HG03558 (cell line): ENCODE data around the gene SLF2.

Source experiments
- ATAC-seq: cut with Tn5 transposase; IDR thresholded peaks from one replicate; pipeline ENCODE4 v1.9.1; 2021; ENCODE audit warnings: moderate number of reproducible peaks; ENCODE audit not compliant: unreplicated experiment; ENCODE audit errors: extremely low read depth

SLF2 gene

DNA sequence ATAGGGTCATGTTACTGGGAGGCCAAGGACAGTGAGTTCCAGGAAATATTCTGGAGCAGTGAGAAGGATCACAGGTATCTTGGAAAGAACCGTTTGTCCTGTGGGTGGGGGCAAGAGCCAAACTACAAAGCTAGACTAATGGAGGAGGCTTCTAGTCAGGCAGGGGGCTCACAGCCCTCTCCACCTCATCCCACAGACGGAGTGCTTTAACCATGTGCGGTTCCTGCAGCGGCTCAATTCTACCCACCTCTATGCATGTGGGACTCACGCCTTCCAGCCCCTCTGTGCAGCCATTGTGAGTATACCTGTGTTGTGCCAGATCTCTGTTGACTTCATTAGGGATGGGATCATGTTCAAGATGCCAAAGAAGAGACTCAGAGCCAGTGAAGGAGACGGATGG, 64.7 kb downstream of the SLF2 start:
- ATAC-seq: no peak

DNA sequence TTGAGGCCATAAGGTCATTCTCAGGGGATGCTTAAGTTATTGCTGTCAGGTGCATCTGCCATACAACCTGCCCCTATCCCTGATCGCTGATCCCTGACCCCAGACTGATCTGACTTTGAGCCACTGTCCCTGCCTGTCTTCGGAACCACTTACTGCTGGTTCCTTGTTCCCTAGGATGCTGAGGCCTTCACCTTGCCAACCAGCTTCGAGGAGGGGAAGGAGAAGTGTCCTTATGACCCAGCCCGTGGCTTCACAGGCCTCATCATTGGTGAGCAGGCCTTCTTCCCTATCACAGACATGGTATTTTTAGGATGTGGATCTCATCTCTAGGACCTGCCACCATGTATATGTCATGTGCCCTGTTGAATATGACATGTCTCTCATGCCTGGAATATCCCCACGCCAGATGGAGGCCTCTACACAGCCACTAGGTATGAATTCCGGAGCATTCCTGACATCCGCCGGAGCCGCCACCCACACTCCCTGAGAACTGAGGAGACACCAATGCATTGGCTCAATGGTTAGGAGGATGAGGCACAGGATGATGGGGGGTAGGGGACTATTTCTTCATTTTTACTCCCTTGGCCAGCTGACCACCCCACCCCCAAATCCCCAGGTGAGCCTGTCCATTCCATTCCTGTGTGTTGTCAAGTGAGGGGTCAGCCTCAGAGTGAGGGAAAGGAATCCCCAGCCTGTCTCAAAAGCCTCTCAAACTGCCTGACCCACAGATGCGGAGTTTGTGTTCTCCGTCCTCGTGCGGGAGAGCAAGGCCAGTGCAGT, 65.5 kb downstream of the SLF2 start:
- no peak for ATAC-seq

DNA sequence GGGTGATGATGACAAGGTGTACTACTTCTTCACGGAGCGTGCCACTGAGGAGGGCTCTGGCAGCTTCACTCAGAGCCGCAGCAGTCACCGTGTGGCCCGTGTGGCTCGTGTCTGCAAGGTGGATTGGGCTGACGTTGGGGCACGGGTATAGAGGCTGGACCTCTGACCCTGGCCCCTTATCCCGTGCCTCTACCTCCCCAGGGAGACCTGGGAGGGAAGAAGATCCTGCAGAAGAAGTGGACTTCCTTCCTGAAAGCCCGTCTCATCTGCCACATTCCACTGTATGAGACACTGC, 66.1 kb downstream of the SLF2 start:
- ATAC-seq: no peak

DNA sequence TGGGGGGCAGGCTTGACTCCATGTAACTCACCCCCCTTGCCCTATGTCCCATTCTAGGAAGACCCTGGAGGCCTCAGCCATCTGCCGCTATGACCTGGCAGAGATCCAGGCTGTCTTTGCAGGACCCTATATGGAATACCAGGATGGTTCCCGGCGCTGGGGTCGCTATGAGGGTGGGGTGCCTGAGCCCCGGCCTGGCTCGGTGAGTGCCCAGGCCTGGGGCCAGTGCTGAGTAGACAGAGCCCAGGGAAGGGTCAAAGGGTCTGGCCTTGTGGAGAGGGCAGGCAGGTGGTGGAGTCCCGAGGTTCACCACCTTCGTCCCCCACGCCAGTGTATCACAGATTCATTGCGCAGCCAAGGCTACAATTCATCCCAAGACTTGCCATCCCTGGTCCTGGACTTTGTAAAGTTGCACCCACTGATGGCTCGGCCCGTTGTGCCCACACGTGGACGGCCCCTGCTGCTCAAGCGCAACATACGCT, 67.1 kb downstream of the SLF2 start:
- no peak for ATAC-seq

DNA sequence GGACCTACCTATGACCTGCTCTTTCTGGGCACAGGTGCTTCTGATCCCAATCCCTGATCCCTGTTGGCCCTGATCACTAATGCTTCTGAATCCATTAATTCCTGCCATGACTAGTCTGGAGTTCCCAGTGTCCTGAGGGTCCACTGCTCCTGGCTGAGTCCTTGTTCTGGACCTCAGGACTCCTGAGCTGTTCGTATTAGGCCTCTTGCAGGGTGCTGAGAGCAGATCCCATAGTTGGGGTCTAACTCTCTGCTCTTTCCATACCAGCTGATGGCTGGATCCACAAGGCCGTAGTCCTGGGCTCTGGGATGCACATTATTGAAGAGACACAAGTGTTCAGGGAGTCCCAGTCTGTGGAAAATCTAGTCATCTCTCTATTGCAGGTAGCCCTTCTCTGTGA, 67.5 kb downstream of the SLF2 start:
- no peak for ATAC-seq

DNA sequence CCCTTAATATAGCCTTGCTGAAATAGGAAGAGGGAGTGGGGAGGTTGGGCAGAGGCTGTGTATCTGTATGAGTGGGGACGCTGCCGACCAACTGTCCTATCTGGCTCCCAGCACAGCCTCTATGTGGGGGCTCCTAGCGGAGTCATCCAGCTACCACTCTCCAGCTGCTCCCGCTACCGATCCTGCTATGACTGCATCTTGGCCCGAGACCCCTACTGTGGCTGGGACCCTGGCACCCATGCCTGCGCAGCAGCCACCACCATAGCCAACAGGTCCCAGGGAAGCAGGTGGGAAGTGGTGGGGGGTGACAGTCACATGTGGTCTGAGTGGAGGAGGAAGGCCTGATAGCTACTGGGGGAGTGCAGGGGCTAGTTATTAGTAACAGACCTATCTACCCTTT, 67.9 kb downstream of the SLF2 start:
- ATAC-seq: no peak

DNA sequence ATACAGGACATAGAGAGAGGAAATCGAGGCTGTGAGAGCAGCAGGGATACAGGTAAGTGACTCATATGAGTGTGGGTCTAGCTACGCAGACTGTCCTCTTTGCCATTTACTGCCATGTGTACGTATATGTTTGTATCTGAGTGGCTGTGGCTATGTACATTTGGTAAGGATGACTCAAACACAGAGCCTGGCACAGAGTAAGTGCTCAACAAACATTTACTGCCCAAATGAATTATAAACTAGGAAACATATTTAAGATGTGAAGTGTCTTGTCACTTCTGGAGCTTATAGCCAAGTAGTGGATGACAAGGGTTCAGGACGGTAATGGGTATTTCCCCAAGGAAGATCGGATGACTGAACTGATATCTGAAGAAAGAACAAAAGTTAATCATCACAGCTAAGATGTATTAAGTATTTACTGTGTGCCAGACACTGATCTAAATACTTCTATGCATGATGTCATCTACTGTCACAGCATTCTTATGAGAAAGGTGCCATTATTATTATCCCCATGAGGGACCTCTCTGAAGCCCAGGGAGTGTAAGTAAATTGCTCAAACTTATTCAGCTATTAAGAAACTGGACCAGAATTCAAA, 68.5 kb downstream of the SLF2 start:
- ATAC-seq: no peak

DNA sequence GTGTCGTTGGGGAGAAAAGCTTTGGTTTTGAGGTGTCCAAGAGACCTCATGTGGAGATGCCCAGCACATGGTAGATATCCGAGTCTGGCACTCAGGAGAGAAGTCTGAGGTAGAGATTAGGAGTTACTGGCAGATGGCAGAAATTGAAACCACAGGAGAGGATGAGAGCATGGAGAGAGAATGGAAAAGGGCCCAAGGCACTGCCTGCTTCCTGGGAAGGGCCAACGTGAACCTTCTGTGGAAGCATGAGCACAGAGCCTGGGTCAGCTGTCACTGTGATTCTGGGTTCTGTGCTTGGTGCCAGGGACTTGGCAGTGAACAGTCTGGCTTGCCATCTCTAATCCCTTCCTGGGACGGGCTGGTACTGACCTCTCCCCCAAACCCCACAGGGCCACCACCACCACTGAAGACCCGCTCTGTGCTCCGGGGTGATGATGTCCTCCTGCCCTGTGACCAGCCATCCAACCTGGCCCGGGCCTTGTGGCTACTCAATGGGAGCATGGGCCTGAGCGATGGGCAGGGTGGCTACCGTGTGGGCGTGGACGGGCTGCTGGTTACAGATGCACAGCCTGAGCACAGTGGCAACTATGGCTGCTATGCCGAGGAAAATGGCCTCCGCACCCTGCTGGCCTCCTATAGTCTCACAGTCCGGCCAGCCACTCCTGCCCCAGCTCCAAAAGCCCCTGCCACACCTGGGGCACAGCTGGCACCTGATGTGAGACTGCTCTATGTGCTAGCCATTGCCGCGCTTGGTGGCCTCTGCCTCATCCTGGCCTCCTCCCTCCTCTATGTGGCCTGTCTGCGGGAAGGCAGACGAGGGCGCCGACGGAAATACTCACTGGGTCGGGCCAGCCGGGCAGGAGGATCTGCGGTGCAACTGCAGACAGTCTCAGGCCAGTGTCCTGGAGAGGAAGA, 70.4 kb downstream of the SLF2 start:
- ATAC-seq: no peak

DNA sequence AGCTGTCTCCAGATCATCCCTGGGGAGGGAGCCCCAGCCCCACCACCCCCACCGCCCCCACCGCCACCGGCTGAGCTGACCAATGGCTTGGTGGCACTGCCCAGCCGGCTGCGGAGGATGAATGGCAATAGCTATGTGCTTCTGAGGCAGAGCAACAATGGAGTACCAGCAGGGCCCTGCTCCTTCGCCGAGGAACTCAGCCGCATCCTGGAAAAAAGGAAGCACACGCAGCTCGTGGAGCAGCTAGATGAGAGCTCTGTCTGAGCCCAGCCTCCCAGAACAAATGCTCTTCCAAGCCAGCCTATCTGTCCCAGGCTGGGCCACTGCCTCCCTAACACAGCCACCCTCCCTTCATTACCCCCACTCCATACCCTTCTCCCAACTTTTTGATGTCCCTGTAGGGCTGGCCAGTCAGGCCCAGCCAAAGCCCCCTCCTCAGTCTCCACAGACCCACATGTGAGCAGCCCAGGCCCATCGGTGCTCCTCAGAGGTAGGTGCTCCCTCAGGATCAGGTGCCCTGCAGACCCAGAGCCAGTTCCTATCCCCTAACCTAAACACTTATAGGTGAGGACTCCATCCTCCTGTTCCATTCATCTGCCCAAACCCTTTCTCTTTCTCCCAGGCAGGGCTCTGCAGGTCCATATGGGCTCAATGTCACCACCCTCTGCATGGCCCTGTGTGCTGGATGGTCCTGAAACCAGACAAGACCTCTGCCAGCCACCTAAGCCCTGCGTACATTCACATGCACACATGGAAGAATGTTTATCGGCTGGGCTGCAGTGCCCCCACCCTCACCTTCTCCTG, 71.3 kb downstream of the SLF2 start:
- no peak for ATAC-seq

DNA sequence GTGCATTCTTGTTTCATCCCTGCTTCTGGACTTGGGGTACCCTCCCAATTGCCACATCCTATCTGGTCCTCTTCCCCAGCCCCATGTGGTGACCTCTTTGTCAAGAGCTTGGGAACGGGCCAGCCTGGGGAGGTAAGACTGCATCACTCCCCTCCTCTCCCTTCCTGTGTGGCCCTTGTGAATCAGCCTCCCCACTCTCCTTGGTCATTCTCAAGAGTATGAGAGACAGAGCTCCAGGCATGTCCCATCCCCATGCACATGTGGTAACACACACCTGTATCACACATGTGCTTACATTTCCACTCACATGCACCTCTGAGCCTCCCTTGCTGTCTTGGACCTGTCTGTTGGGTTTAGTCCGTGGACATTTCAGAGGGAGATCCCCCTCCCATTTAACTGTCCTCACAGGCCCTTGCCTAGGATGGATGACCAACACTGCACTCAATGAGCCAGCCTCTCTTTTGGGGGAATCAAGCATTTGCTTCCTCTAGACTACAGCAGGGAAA, 72.0 kb downstream of the SLF2 start:
- ATAC-seq: no peak

DNA sequence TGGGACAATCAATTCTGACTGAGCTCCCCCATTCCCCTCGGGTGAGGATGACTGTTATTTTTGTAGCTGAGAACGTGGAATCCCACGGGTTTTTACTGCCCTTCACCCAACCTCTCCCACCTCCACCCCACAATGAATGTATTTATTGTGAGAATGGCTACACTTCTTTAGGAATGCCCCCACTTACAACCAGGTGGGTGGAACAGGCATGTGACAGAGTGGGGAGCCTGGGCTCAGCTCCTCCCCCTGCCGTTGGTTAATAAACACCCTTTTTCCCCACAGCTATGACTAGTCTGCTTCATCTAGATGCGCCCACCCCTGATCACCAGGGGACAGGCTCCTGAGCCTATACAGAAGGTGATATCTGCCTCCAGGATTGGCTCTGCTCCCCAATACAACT, 72.6 kb downstream of the SLF2 start:
- no peak for ATAC-seq

DNA sequence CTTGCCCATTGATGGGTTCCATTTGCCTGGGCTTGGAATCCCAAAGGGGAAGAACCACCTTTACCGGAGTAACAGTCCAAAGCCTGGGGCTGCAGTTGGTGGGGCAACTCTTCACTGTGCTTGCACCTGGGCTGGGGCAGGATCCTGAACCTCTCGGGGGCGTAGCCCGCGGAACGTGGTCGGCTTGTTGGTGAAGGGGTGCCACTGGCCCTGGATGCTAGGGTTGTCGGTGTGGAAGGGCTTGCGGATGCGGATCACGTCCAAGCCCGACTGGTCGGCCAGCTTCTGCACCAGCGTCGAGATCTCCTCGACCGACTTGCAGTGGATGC, 73.8 kb downstream of the SLF2 start:
- ATAC-seq: no peak

DNA sequence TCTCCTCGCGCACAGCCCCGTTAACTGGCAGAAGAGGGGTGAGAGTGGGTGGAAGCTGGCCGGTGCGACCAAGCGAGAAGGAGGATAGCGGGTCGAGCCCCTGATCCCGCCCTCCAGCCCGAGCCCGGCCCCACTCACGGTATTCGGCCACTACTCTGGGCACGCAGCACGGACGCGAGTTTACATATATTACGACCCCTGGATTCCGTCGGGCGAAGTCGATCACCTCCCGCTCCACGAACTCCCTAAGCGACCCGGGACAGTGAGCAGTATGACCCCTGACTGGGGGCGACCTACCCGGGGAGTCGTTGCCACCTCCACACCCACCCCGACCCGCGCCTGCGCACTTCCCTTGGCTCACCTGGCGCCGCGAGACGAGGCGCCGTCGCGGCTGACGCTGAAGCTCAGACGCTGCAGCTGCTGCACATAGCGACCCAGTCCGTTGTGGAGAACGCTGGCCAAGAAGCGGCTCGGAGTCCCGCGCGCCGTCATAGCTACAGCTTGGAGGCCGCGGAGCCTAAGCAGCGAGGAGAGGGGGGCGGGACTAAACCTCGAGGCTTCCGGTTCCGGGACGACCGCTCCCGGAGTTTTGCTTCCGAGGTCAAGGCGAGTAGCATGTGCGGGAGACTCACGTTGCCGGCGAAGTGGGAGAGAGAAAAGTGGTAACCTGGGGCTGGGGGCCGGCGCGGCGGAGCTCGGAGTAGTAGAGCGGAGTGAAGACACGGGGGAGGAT, 74.4 kb downstream of the SLF2 start, which contains the start of the genes MRPL43 and TWNK:
TSS of gene MRPL43 (minus strand) at position 546 of the 733 bp plus-strand sequence. CDS start at position 492, 54 bp downstream.
TSS of gene TWNK (plus strand) at position 592 of the 733 bp plus-strand sequence. CDS start 668 bp downstream, outside the sequence.
- no peak for ATAC-seq

DNA sequence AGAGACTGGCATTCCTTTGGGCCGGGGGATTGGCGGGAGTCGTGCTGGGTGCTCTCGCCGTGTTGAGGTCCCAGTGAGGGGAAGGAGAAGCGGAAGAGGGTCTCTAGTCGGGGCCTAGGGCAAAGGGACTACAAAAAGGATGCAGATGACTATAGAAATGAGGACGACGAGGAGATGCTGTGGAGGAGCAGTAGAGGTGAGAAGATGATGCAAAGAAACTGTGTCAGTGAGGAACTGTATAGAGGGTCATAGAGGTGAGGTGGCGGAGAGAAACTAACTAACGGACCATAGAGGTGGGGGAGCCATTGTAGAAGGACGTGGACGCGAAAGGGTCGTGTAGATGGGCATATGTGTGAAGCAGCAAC, 74.9 kb downstream of the SLF2 start:
- ATAC-seq: no peak

DNA sequence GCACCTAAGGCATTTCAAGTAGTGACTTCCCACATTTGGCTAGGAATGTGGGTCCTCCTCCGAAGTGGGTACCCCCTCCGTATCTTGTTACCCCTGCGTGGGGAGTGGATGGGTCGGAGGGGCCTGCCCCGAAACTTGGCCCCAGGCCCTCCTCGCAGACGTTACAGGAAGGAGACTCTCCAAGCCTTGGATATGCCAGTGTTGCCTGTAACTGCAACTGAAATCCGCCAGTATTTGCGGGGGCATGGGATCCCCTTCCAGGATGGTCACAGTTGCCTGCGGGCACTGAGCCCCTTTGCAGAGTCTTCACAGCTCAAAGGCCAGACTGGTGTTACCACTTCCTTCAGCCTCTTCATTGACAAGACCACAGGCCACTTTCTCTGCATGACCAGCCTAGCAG, 75.4 kb downstream of the SLF2 start:
- no peak for ATAC-seq

DNA sequence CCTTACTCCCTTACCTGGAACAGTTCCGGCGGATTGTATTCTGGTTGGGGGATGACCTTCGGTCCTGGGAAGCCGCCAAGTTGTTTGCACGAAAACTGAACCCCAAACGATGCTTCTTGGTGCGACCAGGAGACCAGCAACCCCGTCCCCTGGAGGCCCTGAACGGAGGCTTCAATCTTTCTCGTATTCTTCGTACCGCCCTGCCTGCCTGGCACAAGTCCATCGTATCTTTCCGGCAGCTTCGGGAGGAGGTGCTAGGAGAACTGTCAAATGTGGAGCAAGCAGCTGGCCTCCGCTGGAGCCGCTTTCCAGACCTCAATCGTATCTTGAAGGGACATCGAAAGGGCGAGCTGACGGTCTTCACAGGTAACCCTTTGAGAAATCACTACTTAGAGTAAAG, 76.3 kb downstream of the SLF2 start:
- no peak for ATAC-seq

DNA sequence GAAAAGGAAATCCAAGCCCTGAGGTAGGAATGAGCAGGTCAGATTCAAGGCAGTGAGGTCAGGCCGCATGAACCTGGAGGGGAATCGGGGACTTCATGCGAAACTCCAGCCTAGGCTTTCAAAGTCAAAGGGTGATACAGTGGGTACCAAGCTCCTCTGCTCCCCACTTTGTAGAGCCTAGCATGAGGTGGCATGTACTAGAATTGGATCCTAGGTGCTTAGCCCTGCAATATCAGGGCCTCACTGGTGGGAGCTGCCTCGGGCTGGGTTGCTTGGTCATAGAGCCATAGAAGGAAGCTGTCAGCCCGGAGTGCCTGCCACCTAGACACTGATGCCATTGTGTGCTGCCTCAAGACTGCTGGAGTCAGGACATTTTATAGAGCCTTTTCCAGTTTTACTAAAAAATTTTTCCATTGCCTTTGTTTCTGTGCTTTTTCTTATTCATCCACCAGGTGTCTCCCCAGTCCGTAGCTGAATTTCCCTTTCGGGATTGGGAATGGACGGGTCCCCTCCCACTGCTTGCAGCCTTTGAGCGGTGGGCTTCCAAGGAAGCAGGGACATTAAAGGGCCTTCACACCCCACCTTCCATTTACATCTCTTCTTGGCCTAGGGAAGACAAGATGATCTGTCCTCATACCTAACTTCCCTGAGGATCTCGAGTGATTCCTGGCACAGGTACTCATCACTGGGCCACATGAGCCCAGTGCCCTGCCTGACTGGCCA, 81.4 kb downstream of the SLF2 start:
- no peak for ATAC-seq

DNA sequence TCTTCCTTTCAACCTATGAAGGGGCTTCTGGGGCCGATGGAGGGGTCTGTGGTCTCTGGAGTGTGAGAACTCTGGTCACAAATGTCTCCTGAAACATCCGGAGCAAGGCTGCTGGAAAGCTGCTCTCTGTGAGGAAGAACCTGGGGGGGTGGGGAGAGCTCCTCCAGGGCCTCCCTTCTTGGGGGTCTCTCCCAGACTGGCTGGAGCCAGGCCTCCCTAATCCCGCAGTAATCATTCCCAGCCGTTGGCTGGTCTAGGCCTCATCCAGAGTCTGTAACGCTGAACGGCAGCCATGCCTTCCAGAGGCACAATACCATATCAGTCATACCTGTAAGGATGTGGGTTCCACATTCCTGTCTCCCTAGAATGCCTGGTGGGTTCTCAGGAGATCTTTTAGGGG, 82.4 kb downstream of the SLF2 start:
- no peak for ATAC-seq
